ENCODE measurements around the gene NEU4. TPM values are rescaled to one million over a fixed set of nuclear protein-coding genes. Genes with fewer than 3 reads are reported as not detected.

The NEU4 gene
- total and polyA plus RNA-seq, 9 of the 15 experiments (the other 6 are each of a cell fraction or from before 2014, with no cell fraction given): 0.01 to 0.40 TPM; not detected in 7

DNA sequence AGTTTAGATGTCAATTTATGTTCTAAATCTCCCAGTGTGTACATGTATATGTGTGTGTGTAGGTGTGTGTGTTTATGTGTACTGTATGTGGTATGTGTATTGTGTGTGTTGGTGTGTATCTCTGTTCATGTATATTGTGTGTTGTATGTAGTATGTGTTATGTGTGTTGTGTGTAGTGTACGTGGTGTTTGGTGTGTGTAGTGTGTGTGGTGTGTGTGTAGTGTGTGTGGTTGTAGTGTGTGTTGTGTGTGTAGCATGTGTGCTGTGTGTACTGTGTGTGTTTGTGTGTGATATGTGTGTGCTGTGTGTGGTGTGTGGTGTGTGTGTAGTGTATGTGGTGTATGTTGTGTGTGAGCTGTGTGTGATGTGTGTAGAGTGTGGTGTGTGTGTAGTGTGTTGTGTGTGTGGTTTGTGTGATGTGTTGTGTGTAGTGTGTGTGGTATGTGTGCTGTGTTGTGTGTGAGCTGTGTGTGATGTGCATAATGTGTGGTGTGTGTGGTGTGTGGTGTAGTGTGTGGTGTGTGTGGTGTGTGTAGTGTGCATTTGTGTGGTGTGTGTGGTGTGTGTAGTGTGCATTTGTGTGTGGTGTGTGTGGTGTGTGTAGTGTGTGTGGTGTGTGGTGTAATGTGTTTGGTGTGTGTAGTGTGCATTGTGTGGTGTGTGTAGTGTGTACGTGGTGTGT lies 55.3 kb downstream of the NEU4 start:
- H3K27ac ChIP-seq (ENCODE audit: extremely low read depth, low read depth, low read length): no peak overlapping the region; the same call in 2 of the 3 replicates
- peaks cover 4 to 44% of the 10 kb centered on the region in 2 experiments; a peak in 4 of 5 replicates for H3K27me3 ChIP-seq (ENCODE audit: control insufficient read depth in 2 of 2, insufficient read depth in 2 of 2, low read length in 2 of 2)
- POLR2A ChIA-PET: no interaction called here
- H3K4me2 ChIP-seq (ENCODE audit: insufficient read depth, low read length): no peak overlapping the region
- H3K9ac ChIP-seq (ENCODE audit: insufficient read depth in 1 of 2, low read depth in 2 of 2, low read length in 2 of 2): no peak overlapping the region
- no peak overlapping the region for H2AFZ ChIP-seq (ENCODE audit: low read depth, low read length)
- no TSS peak for BruUV-seq (replicated peaks)
- H3K36me3 ChIP-seq (ENCODE audit: control insufficient read depth, insufficient read depth, low read length): no peaks in the 10 kb centered on the region
- ATAC-seq: no peak
- CTCF ChIA-PET (ENCODE audit: low intra/inter-chr PET ratio): no interaction called here
- H3K79me2 ChIP-seq (ENCODE audit: control insufficient read depth, insufficient read depth, low read length): no peaks in the 10 kb centered on the region
- no peak for FAIRE-seq
- in situ Hi-C loops (cut with MboI): no loop called here
- intact Hi-C loops (cut with micrococcal nuclease): no loop called here
- peaks cover 5 to 49% of the 10 kb centered on the region in 2 experiments; a peak in 4 of 5 replicates for H3K4me1 ChIP-seq (replicated peaks in 1 of 2; ENCODE audit: control insufficient read depth in 2 of 2, insufficient read depth in 2 of 2, low read length in 2 of 2)
- peaks cover 4% of the 10 kb centered on the region; the same call in 1 of the 2 replicates for H3K9me3 ChIP-seq (replicated peaks; ENCODE audit: control insufficient read depth, insufficient read depth, low read depth, low read length)
- H3K4me3 ChIP-seq: no peak overlapping the region
- H4K20me1 ChIP-seq (replicated peaks; ENCODE audit: control insufficient read depth, insufficient read depth, low read length): peaks cover 5% of the 10 kb centered on the region
- WGBS (ENCODE audit: insufficient coverage, low coverage, missing lambda C conversion rate): 55% methylated on average over 2 of the region's 2 CpGs
- DNase-seq (ENCODE audit: extremely low read depth in 1 of 4, low spot score in 3 of 4): no peak
- H3K9me1 ChIP-seq (ENCODE audit: control insufficient read depth, insufficient read depth, low read length): no peaks in the 10 kb centered on the region
- TF ChIP-seq, protein P1, sequence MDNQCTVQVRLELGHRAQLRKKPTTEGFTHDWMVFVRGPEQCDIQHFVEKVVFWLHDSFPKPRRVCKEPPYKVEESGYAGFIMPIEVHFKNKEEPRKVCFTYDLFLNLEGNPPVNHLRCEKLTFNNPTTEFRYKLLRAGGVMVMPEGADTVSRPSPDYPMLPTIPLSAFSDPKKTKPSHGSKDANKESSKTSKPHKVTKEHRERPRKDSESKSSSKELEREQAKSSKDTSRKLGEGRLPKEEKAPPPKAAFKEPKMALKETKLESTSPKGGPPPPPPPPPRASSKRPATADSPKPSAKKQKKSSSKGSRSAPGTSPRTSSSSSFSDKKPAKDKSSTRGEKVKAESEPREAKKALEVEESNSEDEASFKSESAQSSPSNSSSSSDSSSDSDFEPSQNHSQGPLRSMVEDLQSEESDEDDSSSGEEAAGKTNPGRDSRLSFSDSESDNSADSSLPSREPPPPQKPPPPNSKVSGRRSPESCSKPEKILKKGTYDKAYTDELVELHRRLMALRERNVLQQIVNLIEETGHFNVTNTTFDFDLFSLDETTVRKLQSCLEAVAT (IDR thresholded peaks at IDR 0.05): no peak
- no peak for TF ChIP-seq PCBP2 (IDR thresholded peaks at IDR 0.05; ENCODE audit: low read depth, low read length, poor library complexity, severe bottlenecking)
- no peak for TF ChIP-seq C11orf30 (IDR thresholded peaks at IDR 0.05; ENCODE audit: low read depth)
- TF ChIP-seq SRSF1 (IDR thresholded peaks at IDR 0.05; ENCODE audit: low read depth, low read length): no peak
- TF ChIP-seq MCM3 (IDR thresholded peaks at IDR 0.05): no peak
- TF ChIP-seq ARHGAP35 (IDR thresholded peaks at IDR 0.05; ENCODE audit: partially characterized antibody): no peak
- no peak for TF ChIP-seq RBBP5 (IDR thresholded peaks at IDR 0.05; ENCODE audit: borderline replicate concordance, insufficient read depth, low read length, poor library complexity, severe bottlenecking)
- TF ChIP-seq NFYB (IDR thresholded peaks at IDR 0.05; ENCODE audit: extremely low read depth, insufficient read length): no peak
- TF ChIP-seq, protein P2, sequence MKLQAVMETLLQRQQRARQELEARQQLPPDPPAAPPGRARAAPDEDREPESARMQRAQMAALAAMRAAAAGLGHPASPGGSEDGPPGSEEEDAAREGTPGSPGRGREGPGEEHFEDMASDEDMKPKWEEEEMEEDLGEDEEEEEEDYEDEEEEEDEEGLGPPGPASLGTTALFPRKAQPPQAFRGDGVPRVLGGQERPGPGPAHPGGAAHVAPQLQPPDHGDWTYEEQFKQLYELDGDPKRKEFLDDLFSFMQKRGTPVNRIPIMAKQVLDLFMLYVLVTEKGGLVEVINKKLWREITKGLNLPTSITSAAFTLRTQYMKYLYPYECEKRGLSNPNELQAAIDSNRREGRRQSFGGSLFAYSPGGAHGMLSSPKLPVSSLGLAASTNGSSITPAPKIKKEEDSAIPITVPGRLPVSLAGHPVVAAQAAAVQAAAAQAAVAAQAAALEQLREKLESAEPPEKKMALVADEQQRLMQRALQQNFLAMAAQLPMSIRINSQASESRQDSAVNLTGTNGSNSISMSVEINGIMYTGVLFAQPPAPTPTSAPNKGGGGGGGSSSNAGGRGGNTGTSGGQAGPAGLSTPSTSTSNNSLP (IDR thresholded peaks at IDR 0.05; ENCODE audit: borderline replicate concordance, low read depth, low read length): no peak
- TF ChIP-seq NFXL1 (CRISPR knock-in tag; IDR thresholded peaks at IDR 0.05): no peak
- no peak for TF ChIP-seq EGR1 (conservative IDR thresholded peaks at IDR 0.05)
- no peak for TF ChIP-seq ZBTB8A (IDR thresholded peaks at IDR 0.05; ENCODE audit: partially characterized antibody)
- no peak for TF ChIP-seq ZNF79 (CRISPR knock-in tag; IDR thresholded peaks at IDR 0.05; ENCODE audit: low read depth)
- no peak for TF ChIP-seq SREBF2 (CRISPR knock-in tag; IDR thresholded peaks at IDR 0.05)
- TF ChIP-seq KDM2B (CRISPR knock-in tag; IDR thresholded peaks at IDR 0.05): no peak
- no peak for TF ChIP-seq PML (IDR thresholded peaks at IDR 0.05; ENCODE audit: low read length)
- TF ChIP-seq KLF10 (CRISPR knock-in tag; IDR thresholded peaks at IDR 0.05): no peak
- TF ChIP-seq, protein P3, sequence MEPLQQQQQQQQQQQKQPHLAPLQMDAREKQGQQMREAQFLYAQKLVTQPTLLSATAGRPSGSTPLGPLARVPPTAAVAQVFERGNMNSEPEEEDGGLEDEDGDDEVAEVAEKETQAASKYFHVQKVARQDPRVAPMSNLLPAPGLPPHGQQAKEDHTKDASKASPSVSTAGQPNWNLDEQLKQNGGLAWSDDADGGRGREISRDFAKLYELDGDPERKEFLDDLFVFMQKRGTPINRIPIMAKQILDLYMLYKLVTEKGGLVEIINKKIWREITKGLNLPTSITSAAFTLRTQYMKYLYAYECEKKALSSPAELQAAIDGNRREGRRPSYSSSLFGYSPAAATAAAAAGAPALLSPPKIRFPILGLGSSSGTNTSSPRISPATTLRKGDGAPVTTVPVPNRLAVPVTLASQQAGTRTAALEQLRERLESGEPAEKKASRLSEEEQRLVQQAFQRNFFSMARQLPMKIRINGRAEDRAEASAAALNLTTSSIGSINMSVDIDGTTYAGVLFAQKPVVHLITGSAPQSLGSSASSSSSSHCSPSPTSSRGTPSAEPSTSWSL (CRISPR knock-in tag; IDR thresholded peaks at IDR 0.05; ENCODE audit: borderline replicate concordance): no peak
- peak; percentile 59 for TF ChIP-seq PHF20 (IDR thresholded peaks at IDR 0.05; ENCODE audit: partially characterized antibody)
- no peak for TF ChIP-seq HDAC2 (IDR thresholded peaks at IDR 0.05)

All from K562 (cell line).